Fibroblast of pulmonary artery (primary cell): ENCODE measurements around the gene CFH.

Source experiments
- DNase-seq: peaks from one replicate; pipeline ENCODE4 v3.0.0-alpha.2; 2010; ENCODE audit warnings: low read depth
- H3K4me3 ChIP-seq: replicated peaks from 2 replicates; pipeline ENCODE4 v1.5.1; 2011; ENCODE audit warnings: low read depth, mild to moderate bottlenecking, control low read depth, low read length, moderate library complexity
- TF ChIP-seq, protein P1 (sequence below): IDR thresholded peaks from 2 replicates; pipeline ENCODE4 v1.5.1; 2011; ENCODE audit warnings: mild to moderate bottlenecking, control low read depth, low read length, inconsistent platforms; ENCODE audit errors: missing control alignments

Gene CFH

DNA sequence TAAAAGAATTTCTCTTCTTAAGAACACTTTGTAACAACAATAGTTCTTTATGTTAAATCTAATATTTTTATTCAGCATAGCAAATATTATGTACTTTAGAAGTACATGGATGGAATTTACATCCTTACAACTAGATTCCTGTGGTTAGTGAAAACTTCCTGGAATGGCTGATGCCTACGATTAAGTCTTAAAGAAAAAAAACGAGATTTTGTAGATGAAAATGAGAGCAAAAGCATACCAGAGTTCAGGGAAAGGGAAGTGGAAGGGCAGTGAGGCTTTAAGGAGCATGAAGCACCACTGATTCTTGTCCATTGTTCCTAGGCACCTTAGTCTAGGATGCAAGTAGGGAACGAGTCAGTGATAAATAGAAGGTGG is 26.7 kb downstream of the CFH start:
- TF ChIP-seq, protein P1, sequence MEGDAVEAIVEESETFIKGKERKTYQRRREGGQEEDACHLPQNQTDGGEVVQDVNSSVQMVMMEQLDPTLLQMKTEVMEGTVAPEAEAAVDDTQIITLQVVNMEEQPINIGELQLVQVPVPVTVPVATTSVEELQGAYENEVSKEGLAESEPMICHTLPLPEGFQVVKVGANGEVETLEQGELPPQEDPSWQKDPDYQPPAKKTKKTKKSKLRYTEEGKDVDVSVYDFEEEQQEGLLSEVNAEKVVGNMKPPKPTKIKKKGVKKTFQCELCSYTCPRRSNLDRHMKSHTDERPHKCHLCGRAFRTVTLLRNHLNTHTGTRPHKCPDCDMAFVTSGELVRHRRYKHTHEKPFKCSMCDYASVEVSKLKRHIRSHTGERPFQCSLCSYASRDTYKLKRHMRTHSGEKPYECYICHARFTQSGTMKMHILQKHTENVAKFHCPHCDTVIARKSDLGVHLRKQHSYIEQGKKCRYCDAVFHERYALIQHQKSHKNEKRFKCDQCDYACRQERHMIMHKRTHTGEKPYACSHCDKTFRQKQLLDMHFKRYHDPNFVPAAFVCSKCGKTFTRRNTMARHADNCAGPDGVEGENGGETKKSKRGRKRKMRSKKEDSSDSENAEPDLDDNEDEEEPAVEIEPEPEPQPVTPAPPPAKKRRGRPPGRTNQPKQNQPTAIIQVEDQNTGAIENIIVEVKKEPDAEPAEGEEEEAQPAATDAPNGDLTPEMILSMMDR: no peak
- H3K4me3 ChIP-seq: no peak overlapping the region
- DNase-seq: peak; percentile 79

DNA sequence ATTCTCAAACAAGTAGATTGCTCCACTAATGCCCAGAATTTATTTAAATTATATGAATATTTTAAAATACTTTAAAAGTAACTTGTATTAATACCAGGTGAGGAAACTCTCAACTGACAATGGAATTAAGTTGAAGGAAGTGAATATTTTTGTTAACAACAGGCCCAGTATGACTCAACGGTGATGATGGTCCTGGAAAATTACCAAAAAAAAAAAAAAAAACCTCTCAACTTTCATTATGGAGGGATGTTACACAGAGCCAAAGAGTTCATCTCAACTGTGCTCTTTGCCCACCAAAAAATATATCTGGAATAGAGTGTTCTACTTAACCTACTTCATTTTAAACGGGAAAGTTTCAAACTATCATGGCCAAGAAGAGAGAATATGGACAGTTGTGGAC is 28.3 kb downstream of the CFH start:
- TF ChIP-seq, protein P1: no peak
- peak; percentile 51 for DNase-seq
- no peak overlapping the region for H3K4me3 ChIP-seq

DNA sequence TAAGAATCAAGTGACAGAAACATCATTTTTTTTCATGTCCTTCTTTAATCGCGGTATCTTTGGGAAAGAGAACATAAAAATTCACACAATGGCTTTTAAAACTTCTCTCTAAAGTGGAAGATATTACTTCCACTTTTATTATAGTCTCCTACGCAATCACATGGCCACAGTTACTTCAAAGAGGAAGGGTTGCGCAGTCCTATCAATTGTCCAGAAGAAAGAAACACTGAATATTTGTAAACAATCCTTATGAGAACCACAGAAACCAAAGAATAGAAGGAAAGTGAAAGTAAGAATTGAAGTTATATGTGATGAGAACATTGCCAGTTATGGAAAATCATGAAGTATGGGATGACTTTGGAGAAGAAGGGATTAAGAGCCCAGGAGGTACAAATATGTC is 32.6 kb downstream of the CFH start:
- TF ChIP-seq, protein P1: no peak
- peak; percentile 18 for DNase-seq

DNA sequence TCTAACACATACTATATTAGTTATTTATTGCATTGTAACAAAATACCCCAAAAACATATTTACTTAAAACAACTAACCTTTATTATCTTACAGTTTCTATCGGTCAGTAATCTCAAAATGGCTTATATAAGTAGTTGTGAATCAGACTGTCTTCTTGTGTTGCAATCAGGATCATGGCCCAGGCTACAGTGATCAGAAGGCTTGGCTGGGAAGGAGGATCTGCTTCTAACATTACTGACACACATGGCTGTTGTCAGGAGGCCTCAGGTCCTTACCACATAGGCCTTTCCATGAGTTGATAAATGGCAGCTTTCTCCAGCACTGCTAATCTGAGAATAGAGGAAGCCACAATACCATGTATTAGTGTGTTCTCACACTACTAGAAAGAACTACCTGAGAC is 33.7 kb downstream of the CFH start:
- DNase-seq: peak; percentile 20
- H3K4me3 ChIP-seq: no peak overlapping the region
- TF ChIP-seq, protein P1: no peak

More for the DNA sequence above, 32.6 kb downstream of the CFH start:
- no peak overlapping the region for H3K4me3 ChIP-seq

DNA sequence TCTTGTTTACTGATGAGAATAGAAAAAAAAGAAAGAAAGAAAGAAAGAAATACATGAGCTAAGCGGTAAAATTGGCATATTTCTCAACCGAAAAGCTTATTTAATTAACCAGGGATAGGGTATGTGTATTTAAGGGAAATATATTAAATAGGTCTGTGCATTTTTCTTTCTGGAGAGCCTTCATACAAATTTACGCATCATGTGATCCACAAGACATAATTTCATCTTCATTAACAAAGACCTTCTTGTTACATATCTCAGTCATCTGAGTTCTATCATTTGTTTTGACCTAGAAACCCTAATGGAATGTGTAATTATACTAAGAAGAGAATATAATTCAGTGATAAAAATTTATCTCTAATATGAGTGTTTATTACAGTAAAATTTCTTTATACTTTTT is 37.2 kb downstream of the CFH start:
- TF ChIP-seq, protein P1: no peak
- no peak for DNase-seq
- H3K4me3 ChIP-seq: no peak overlapping the region

DNA sequence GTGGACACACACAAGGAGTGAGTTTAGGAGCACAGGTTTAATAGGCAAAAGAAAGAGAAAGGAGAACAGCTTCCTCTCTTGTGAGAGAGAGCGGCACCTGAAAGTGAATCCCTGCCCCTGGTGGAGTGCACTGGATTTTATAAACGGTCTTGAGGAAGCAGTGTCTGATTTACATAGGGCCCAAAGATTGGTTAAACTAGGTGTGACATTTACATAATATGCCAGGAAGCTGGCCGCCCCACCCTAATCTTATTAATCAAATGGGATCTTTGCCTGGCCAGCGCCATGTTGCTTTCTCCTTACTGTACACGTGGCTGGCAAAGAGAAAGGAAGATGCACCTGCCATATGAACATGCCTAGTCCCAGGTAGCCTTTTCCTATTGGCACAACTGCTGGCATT is 38.7 kb downstream of the CFH start:
- no peak overlapping the region for H3K4me3 ChIP-seq
- no peak for DNase-seq
- TF ChIP-seq, protein P1: no peak

DNA sequence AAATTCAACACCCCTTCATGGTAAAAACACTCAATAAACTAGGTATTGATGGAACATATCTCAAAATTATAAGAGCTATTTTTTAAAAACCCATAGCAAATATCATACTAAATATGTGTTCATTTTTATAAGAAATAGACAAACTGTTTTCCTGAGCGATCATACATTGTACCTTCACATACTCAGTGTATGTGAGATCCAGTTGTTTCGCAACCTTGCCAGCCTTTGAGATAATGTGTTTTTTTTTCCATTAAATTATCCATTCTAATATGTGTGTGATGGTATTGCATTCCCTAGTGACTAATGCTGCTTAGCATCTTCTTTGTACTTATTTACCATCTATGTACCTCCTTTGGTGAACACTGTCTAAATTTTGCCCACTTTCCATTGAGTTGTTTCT is 47.1 kb downstream of the CFH start:
- no peak overlapping the region for H3K4me3 ChIP-seq
- TF ChIP-seq, protein P1: no peak
- DNase-seq: peak; percentile 22
